B cell (primary cell): ENCODE results near the gene GPR152. TPM values are rescaled to one million over a fixed set of nuclear protein-coding genes. Genes with fewer than 3 reads are reported as not detected.
A peak's percentile ranks its signal among the peaks of the same experiment; 100 is the strongest.

Experiments
- ATAC-seq: fragments of 200-7000 bp; cut with Tn5 transposase; one replicate; pipeline ENCODE4 v1.10.0; 2021; ENCODE audit warnings: low read depth, mild to moderate bottlenecking, moderate number of reproducible peaks, moderate library complexity
- CTCF ChIA-PET: fragments of 350-600 bp; sonication (Branson Sonifier 250); formaldehyde crosslinking; loops from one replicate; lab custom pipeline; 2021; ENCODE audit warnings: antibody characterized with exemption, inconsistent platforms; lab: Charles Lee
- POLR2A ChIA-PET: fragments of 350-600 bp; sonication (Branson Sonifier 250); formaldehyde crosslinking; loops from one replicate; lab custom pipeline; 2021; ENCODE audit warnings: antibody characterized with exemption; lab: Charles Lee
- DNase-seq: peaks from one replicate; pipeline ENCODE4 v3.0.0; 2013
- H2AFZ ChIP-seq: 2 replicates; pipeline ENCODE4 v1.6.1; 2012; ENCODE audit warnings: mild to moderate bottlenecking, low read depth, low read length; ENCODE audit not compliant: insufficient read depth, poor library complexity, severe bottlenecking
- H3K27ac ChIP-seq, 2 donors: 1 replicate in 1 of 2; 2 replicates in 1 of 2; pipeline ENCODE4 v1.5.1; 2012 to 2013; ENCODE audit warnings: low read length in 2 of 2, mild to moderate bottlenecking in 2 of 2, moderate library complexity in 1 of 2
- H3K27me3 ChIP-seq, 4 experiments: fragments of 200-600 bp in 1 of 4; sonication (generic) in 1 of 4; replicated peaks in 1 of 4; 1 replicate in 2 of 4; 2 replicates in 2 of 4; pipeline versions ENCODE4 v1.6.1 to v1.7.0; 2013 to 2016; ENCODE audit warnings: low read length in 3 of 4, mild to moderate bottlenecking in 2 of 4, mixed read lengths in 1 of 4, moderate library complexity in 1 of 4; ENCODE audit not compliant: insufficient read depth in 4 of 4, control insufficient read depth in 3 of 4; ENCODE audit errors: control extremely low read depth in 1 of 4
- H3K36me3 ChIP-seq, 2 experiments: replicated peaks in 1 of 2; 1 replicate in 1 of 2; 2 replicates in 1 of 2; pipeline versions ENCODE4 v1.6.1 to v1.7.1; 2013; ENCODE audit warnings: low read length in 1 of 2; ENCODE audit not compliant: insufficient read depth in 2 of 2, control insufficient read depth in 1 of 2; ENCODE audit errors: control extremely low read depth in 1 of 2, extremely low read depth in 1 of 2
- H3K4me1 ChIP-seq, 2 donors: fragments of 200-600 bp in 1 of 2; sonication (generic) in 1 of 2; 1 replicate in 1 of 2; 2 replicates in 1 of 2; pipeline versions ENCODE4 v1.5.1 to v1.6.1; 2013 to 2017; ENCODE audit warnings: low read length in 2 of 2; ENCODE audit not compliant: control insufficient read depth in 2 of 2, insufficient read depth in 2 of 2
- H3K4me2 ChIP-seq: replicated peaks from 2 replicates; pipeline ENCODE3; 2012; ENCODE audit warnings: mild to moderate bottlenecking, low read depth, low read length; ENCODE audit not compliant: poor library complexity, severe bottlenecking
- H3K4me3 ChIP-seq, 5 experiments: fragments of 200-600 bp in 1 of 5; sonication (generic) in 1 of 5; 1 replicate in 3 of 5; 2 replicates in 2 of 5; pipeline versions ENCODE4 v1.5.1 to v1.7.0; 2011 to 2016; ENCODE audit warnings: low read length in 4 of 5, mild to moderate bottlenecking in 4 of 5, low read depth in 2 of 5, control low read depth in 1 of 5, moderate library complexity in 1 of 5; ENCODE audit not compliant: insufficient read depth in 1 of 5; ENCODE audit errors: control extremely low read depth in 1 of 5, extremely low read depth in 1 of 5
- H3K79me2 ChIP-seq: fragments of 200-600 bp; sonication (generic); one replicate; pipeline ENCODE4 v1.6.0; 2016; ENCODE audit warnings: low read length; ENCODE audit not compliant: control insufficient read depth, insufficient read depth
- H3K9ac ChIP-seq: fragments of 200-600 bp; sonication (generic); 2 replicates; pipeline ENCODE4 v1.6.1; 2017; ENCODE audit warnings: mild to moderate bottlenecking, low read length, moderate library complexity
- H3K9me3 ChIP-seq, 3 donors: one replicate each; pipeline versions ENCODE4 v1.6.1 to v1.7.1; 2013; ENCODE audit warnings: low read length in 2 of 3; ENCODE audit not compliant: control insufficient read depth in 2 of 3, insufficient read depth in 1 of 3; ENCODE audit errors: control extremely low read depth in 1 of 3
- H4K20me1 ChIP-seq: 2 replicates; pipeline ENCODE4 v1.6.0; 2012; ENCODE audit warnings: mild to moderate bottlenecking, low read length; ENCODE audit not compliant: insufficient read depth, control insufficient read depth, poor library complexity, severe bottlenecking
- H3K27ac Mint-ChIP-seq: one replicate; pipeline ENCODE4 v1.8.0; 2021; ENCODE audit warnings: mixed read lengths
- H3K27me3 Mint-ChIP-seq: one replicate; pipeline ENCODE4 v1.8.0; 2021; ENCODE audit warnings: mixed read lengths
- H3K4me1 Mint-ChIP-seq: one replicate; pipeline ENCODE4 v1.8.0; 2021; ENCODE audit warnings: mixed read lengths
- H3K4me3 Mint-ChIP-seq: one replicate; pipeline ENCODE4 v1.8.0; 2021; ENCODE audit warnings: mixed read lengths
- H3K9me3 Mint-ChIP-seq: one replicate; pipeline ENCODE4 v1.8.0; 2022; ENCODE audit warnings: mixed read lengths; ENCODE audit not compliant: insufficient read depth
- CTCF ChIP-seq: fragments of 200-600 bp; IDR thresholded peaks from one replicate; pipeline ENCODE4 v1.8.0; 2022; ENCODE audit warnings: antibody characterized with exemption, mild to moderate bottlenecking
- EZH2 ChIP-seq: IDR thresholded peaks from 2 replicates; pipeline ENCODE4 v1.6.1; 2012; ENCODE audit warnings: borderline replicate concordance, low read depth, mild to moderate bottlenecking, moderate library complexity, low read length; ENCODE audit not compliant: insufficient read depth, poor library complexity, severe bottlenecking
- WGBS: methylation state at CpG from one replicate; pipeline ENCODE4 v1.1.5; 2013; ENCODE audit warnings: missing lambda C conversion rate; ENCODE audit not compliant: insufficient coverage; 5-methylcytosine and 5-hydroxymethylcytosine counted together
- intact Hi-C: fragments of 100-400 bp; cut with micrococcal nuclease; formaldehyde crosslinking; loops from one replicate; pipeline ENCODE4 v1.10.0; 2022
- polyA plus RNA-seq: library from polyadenylated mRNA; depleted of rRNA; stranded (reverse); fragments of >200 nt; gene quantifications from 2 replicates; pipeline ENCODE4 v1.2.3, GENCODE V29; 2012
- total RNA-seq, 2 donors: library from RNA; stranded (reverse); fragments of 120-200 nt in 1 of 2; gene quantifications; 1 replicate in 1 of 2; 2 replicates in 1 of 2; pipeline versions ENCODE4 v1.2.3 to v1.2.4, GENCODE V29; 2013 to 2022

The GPR152 gene
- total and polyA plus RNA-seq, 2 donors (not counting 1 experiment from before 2014, with no cell fraction given): 0.24 TPM; not detected in 1

GRCh38 chr11:67458266-67458665 lies 5.7 kb upstream of the GPR152 start:
- Histone ChIP-seq H3K27ac (peak overlapping the region; percentile 85 to 88), H3K27me3 (no peaks in the 10 kb centered on the region), H3K4me1 (peaks cover 54 to 93% of the 10 kb centered on the region in 2 donors), H3K9me3 (peaks cover 0 to 3% (median 0%) of the 10 kb centered on the region in 3 donors), H3K79me2 (peaks cover 53% of the 10 kb centered on the region), H4K20me1 (no peaks in the 10 kb centered on the region), H3K4me2 (peak overlapping the region; percentile 67), H2AFZ (no peak overlapping the region), H3K36me3 (no peaks in the 10 kb centered on the region), H3K4me3 (no peak overlapping the region), H3K9ac (no peak overlapping the region)
- Mint-ChIP-seq H3K9me3 (no peaks in the 10 kb centered on the region), H3K4me3 (no peak overlapping the region), H3K27me3 (no peaks in the 10 kb centered on the region), H3K4me1 (peaks cover 46% of the 10 kb centered on the region), H3K27ac (peak overlapping the region; percentile 75)
- ChIA-PET POLR2A (interaction anchor here (1.3 to 6.0 kb wide), 8 partner anchors 10 to 51 kb away, joined by 4 to 110 read pairs (median 13); partner anchors contain the start of genes CORO1B, PTPRCAP and TMEM134), CTCF (interaction anchor here (1.0 to 5.2 kb wide), 6 partner anchors 11 to 57 kb away, joined by 3 to 43 read pairs (median 20); partner anchors contain the start of genes PPP1CA, PTPRCAP and TMEM134)
- ATAC-seq (no peak), DNase-seq (no peak)
- TF ChIP-seq CTCF (no peak), EZH2 (no peak)
- intact Hi-C loops: no loop called here
- WGBS: 98% methylated on average over 19 of the region's 19 CpGs

- POLR2A ChIA-PET: interaction anchor here (2.6 to 6.0 kb wide), 4 partner anchors 10 to 38 kb away, joined by 10 to 110 read pairs (median 62); partner anchors contain the start of genes CORO1B and PTPRCAP
- Histone ChIP-seq H3K4me1 (peaks cover 51 to 86% of the 10 kb centered on the region in 2 donors), H3K4me3 (no peak overlapping the region), H3K27ac (peak overlapping the region in 1 of 2 donors; percentile 24), H3K36me3 (no peaks in the 10 kb centered on the region), H3K27me3 (no peaks in the 10 kb centered on the region), H3K4me2 (no peak overlapping the region), H4K20me1 (no peaks in the 10 kb centered on the region), H3K9ac (no peak overlapping the region), H2AFZ (no peak overlapping the region), H3K79me2 (peaks cover 52% of the 10 kb centered on the region), H3K9me3 (peaks cover 0 to 3% (median 0%) of the 10 kb centered on the region in 3 donors)
- Mint-ChIP-seq H3K9me3 (no peaks in the 10 kb centered on the region), H3K27ac (peak overlapping the region; percentile 92), H3K27me3 (no peaks in the 10 kb centered on the region), H3K4me1 (peaks cover 42% of the 10 kb centered on the region), H3K4me3 (peak overlapping the region; percentile 32)
- CTCF ChIA-PET: interaction anchor here (1.4 to 5.2 kb wide), 3 partner anchors 10 to 38 kb away, joined by 4 to 43 read pairs (median 42); partner anchors contain the start of gene PTPRCAP
- intact Hi-C loops: no loop called here
- 95% methylated on average over 11 of the region's 12 CpGs for WGBS
- ATAC-seq (no peak), DNase-seq (no peak)
- no peak for TF ChIP-seq CTCF
- no peak for TF ChIP-seq EZH2
Measured at GRCh38 chr11:67457453-67457852, 4.9 kb upstream of the GPR152 start.
